Measurements from ENCODE around the gene CCDC91.
"Not testable (repeated sequence)": the region's sequence is repeated elsewhere in the genome, so short reads cannot be mapped to it uniquely, and the experiment has no call there.

CCDC91 gene

DNA sequence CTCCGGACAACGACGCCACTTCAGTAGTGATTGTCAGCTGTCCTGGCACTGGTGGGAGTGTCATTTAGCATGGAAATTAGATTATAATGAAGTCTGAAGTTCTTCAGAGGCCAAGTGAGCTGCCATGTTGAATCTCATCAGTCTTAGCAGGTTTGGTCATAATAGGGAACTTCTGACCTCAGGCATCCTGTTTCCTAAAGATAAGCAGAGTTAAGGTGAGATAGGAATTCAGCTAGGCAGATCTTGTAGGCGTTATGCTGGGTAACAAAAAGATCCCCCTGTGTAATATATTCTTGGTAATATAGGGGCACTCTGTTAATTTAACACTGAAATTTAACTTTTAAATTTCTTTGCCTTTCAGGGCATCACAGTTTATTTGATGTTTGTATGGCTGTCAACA, 137.5 kb downstream of the CCDC91 start:
- ChIA-PET CTCF (no interaction called here), POLR2A (no interaction called here)
- DNase-seq = peak in 1 of 3 donors; percentile 16
- no peak overlapping the region for H3K27ac ChIP-seq (ENCODE audit: insufficient read depth in 1 of 2, low read depth in 1 of 2, low read length in 2 of 2, poor library complexity in 1 of 2, severe bottlenecking in 2 of 2)
- H3K27me3 ChIP-seq (replicated peaks in 2 of 5; ENCODE audit: control insufficient read depth in 4 of 5, insufficient read depth in 5 of 5, low read length in 4 of 5) = no peaks in the 10 kb centered on the region
- 86% methylated on average over 3 of the region's 4 CpGs for WGBS (ENCODE audit: insufficient coverage)
- H3K36me3 ChIP-seq (ENCODE audit: control insufficient read depth in 4 of 4, insufficient read depth in 4 of 4, low read length in 3 of 4) = no peaks in the 10 kb centered on the region
- no peaks in the 10 kb centered on the region for H3K4me1 ChIP-seq (ENCODE audit: control extremely low read depth in 1 of 4, control insufficient read depth in 4 of 4, insufficient read depth in 4 of 4, low read length in 3 of 4)
- H3K9me3 ChIP-seq (ENCODE audit: control extremely low read depth in 1 of 5, control insufficient read depth in 4 of 5, insufficient read depth in 2 of 5, low read depth in 1 of 5, low read length in 4 of 5) = peaks cover 0 to 2% (median 0%) of the 10 kb centered on the region in 5 experiments
- H3K4me3 ChIP-seq (ENCODE audit: control insufficient read depth in 1 of 7, extremely low read depth in 1 of 7, insufficient read depth in 4 of 7, low read depth in 2 of 7, low read length in 6 of 7) = no peak overlapping the region

- no CpG with 5 or more reads among the region's 2 CpGs for WGBS (ENCODE audit: insufficient coverage)
Measured at GRCh38 chr12:28328967-28329366, 138.7 kb downstream of the CCDC91 start.

GRCh38 chr12:28329727-28330126, 139.5 kb downstream of the CCDC91 start:
- CTCF ChIA-PET = not testable (repeated sequence)
- 100% methylated on average over 1 of the region's 2 CpGs for WGBS (ENCODE audit: insufficient coverage)

More at GRCh38 chr12:28328967-28329366, 138.7 kb downstream of the CCDC91 start:
- Histone ChIP-seq H3K4me1 (ENCODE audit: control extremely low read depth in 1 of 4, control insufficient read depth in 4 of 4, insufficient read depth in 4 of 4, low read length in 3 of 4) (no peaks in the 10 kb centered on the region), H3K4me3 (ENCODE audit: control insufficient read depth in 1 of 7, extremely low read depth in 1 of 7, insufficient read depth in 4 of 7, low read depth in 2 of 7, low read length in 6 of 7) (no peak overlapping the region), H3K27ac (ENCODE audit: insufficient read depth in 1 of 2, low read depth in 1 of 2, low read length in 2 of 2, poor library complexity in 1 of 2, severe bottlenecking in 2 of 2) (no peak overlapping the region), H3K27me3 (replicated peaks in 2 of 5; ENCODE audit: control insufficient read depth in 4 of 5, insufficient read depth in 5 of 5, low read length in 4 of 5) (no peaks in the 10 kb centered on the region), H3K9me3 (ENCODE audit: control extremely low read depth in 1 of 5, control insufficient read depth in 4 of 5, insufficient read depth in 2 of 5, low read depth in 1 of 5, low read length in 4 of 5) (peaks cover 0 to 2% (median 0%) of the 10 kb centered on the region in 5 experiments), H3K36me3 (ENCODE audit: control insufficient read depth in 4 of 4, insufficient read depth in 4 of 4, low read length in 3 of 4) (no peaks in the 10 kb centered on the region)
- no peak for DNase-seq
- ChIA-PET POLR2A (no interaction called here), CTCF (no interaction called here)

DNA sequence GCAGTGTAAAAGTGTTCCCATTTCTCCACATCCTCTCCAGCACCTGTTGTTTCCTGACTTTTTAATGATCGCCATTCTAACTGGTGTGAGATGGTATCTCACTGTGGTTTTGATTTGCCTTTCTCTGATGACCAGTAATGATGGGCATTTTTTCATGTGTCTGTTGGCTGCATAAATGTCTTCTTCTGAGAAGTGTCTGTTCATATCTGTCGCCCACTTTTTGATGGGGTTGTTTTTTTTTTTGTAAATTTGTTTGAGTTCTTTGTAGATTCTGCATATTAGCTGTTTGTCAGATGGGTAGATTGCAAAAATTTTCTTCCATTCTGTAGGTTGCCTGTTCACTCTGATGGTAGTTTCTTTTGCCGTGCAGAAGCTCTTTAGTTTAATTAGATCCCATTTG, 140.0 kb downstream of the CCDC91 start:
- H3K27ac ChIP-seq (ENCODE audit: insufficient read depth in 1 of 2, low read depth in 1 of 2, low read length in 2 of 2, poor library complexity in 1 of 2, severe bottlenecking in 2 of 2); DNase-seq; H3K27me3 ChIP-seq (replicated peaks in 2 of 5; ENCODE audit: control insufficient read depth in 4 of 5, insufficient read depth in 5 of 5, low read length in 4 of 5); H3K4me3 ChIP-seq (ENCODE audit: control insufficient read depth in 1 of 7, extremely low read depth in 1 of 7, insufficient read depth in 4 of 7, low read depth in 2 of 7, low read length in 6 of 7); POLR2A ChIA-PET; H3K36me3 ChIP-seq (ENCODE audit: control insufficient read depth in 4 of 4, insufficient read depth in 4 of 4, low read length in 3 of 4); H3K4me1 ChIP-seq (ENCODE audit: control extremely low read depth in 1 of 4, control insufficient read depth in 4 of 4, insufficient read depth in 4 of 4, low read length in 3 of 4); CTCF ChIA-PET; H3K9me3 ChIP-seq (ENCODE audit: control extremely low read depth in 1 of 5, control insufficient read depth in 4 of 5, insufficient read depth in 2 of 5, low read depth in 1 of 5, low read length in 4 of 5): not testable (repeated sequence)
- WGBS (ENCODE audit: insufficient coverage) = no CpG with 5 or more reads among the region's 3 CpGs

More at GRCh38 chr12:28329727-28330126, 139.5 kb downstream of the CCDC91 start:
- H3K9me3 ChIP-seq (ENCODE audit: control extremely low read depth in 1 of 5, control insufficient read depth in 4 of 5, insufficient read depth in 2 of 5, low read depth in 1 of 5, low read length in 4 of 5); H3K36me3 ChIP-seq (ENCODE audit: control insufficient read depth in 4 of 4, insufficient read depth in 4 of 4, low read length in 3 of 4); H3K4me1 ChIP-seq (ENCODE audit: control extremely low read depth in 1 of 4, control insufficient read depth in 4 of 4, insufficient read depth in 4 of 4, low read length in 3 of 4); POLR2A ChIA-PET; H3K27ac ChIP-seq (ENCODE audit: insufficient read depth in 1 of 2, low read depth in 1 of 2, low read length in 2 of 2, poor library complexity in 1 of 2, severe bottlenecking in 2 of 2); H3K4me3 ChIP-seq (ENCODE audit: control insufficient read depth in 1 of 7, extremely low read depth in 1 of 7, insufficient read depth in 4 of 7, low read depth in 2 of 7, low read length in 6 of 7); DNase-seq; H3K27me3 ChIP-seq (replicated peaks in 2 of 5; ENCODE audit: control insufficient read depth in 4 of 5, insufficient read depth in 5 of 5, low read length in 4 of 5): not testable (repeated sequence)

GRCh38 chr12:28331130-28331529, 140.9 kb downstream of the CCDC91 start:
- POLR2A ChIA-PET = no interaction called here
- Histone ChIP-seq H3K9me3 (ENCODE audit: control extremely low read depth in 1 of 5, control insufficient read depth in 4 of 5, insufficient read depth in 2 of 5, low read depth in 1 of 5, low read length in 4 of 5) (peaks cover 0 to 2% (median 0%) of the 10 kb centered on the region in 5 experiments), H3K27me3 (replicated peaks in 2 of 5; ENCODE audit: control insufficient read depth in 4 of 5, insufficient read depth in 5 of 5, low read length in 4 of 5) (no peaks in the 10 kb centered on the region), H3K27ac (ENCODE audit: insufficient read depth in 1 of 2, low read depth in 1 of 2, low read length in 2 of 2, poor library complexity in 1 of 2, severe bottlenecking in 2 of 2) (no peak overlapping the region), H3K36me3 (ENCODE audit: control insufficient read depth in 4 of 4, insufficient read depth in 4 of 4, low read length in 3 of 4) (no peaks in the 10 kb centered on the region), H3K4me3 (ENCODE audit: control insufficient read depth in 1 of 7, extremely low read depth in 1 of 7, insufficient read depth in 4 of 7, low read depth in 2 of 7, low read length in 6 of 7) (no peak overlapping the region), H3K4me1 (ENCODE audit: control extremely low read depth in 1 of 4, control insufficient read depth in 4 of 4, insufficient read depth in 4 of 4, low read length in 3 of 4) (no peaks in the 10 kb centered on the region)
- 33% methylated on average over 1 of the region's 3 CpGs for WGBS (ENCODE audit: insufficient coverage)
- CTCF ChIA-PET = no interaction called here
- no peak for DNase-seq

GRCh38 chr12:28340261-28341045, 150.2 kb downstream of the CCDC91 start:
- whole genome bisulfite sequencing (ENCODE audit: insufficient coverage) = 67% methylated on average over 3 of the region's 4 CpGs
- no peaks in the 10 kb centered on the region for H3K9me3 ChIP-seq (ENCODE audit: control extremely low read depth in 1 of 5, control insufficient read depth in 4 of 5, insufficient read depth in 2 of 5, low read depth in 1 of 5, low read length in 4 of 5)
- no peaks in the 10 kb centered on the region for H3K4me1 ChIP-seq (ENCODE audit: control extremely low read depth in 1 of 4, control insufficient read depth in 4 of 4, insufficient read depth in 4 of 4, low read length in 3 of 4)
- DNase-seq = no peak
- H3K27ac ChIP-seq (ENCODE audit: insufficient read depth in 1 of 2, low read depth in 1 of 2, low read length in 2 of 2, poor library complexity in 1 of 2, severe bottlenecking in 2 of 2) = no peak overlapping the region
- H3K27me3 ChIP-seq (replicated peaks in 2 of 5; ENCODE audit: control insufficient read depth in 4 of 5, insufficient read depth in 5 of 5, low read length in 4 of 5) = no peaks in the 10 kb centered on the region
- ChIA-PET CTCF (no interaction called here), POLR2A (no interaction called here)
- H3K36me3 ChIP-seq (ENCODE audit: control insufficient read depth in 4 of 4, insufficient read depth in 4 of 4, low read length in 3 of 4) = peaks cover 0 to 3% (median 0%) of the 10 kb centered on the region in 4 experiments
- no peak overlapping the region for H3K4me3 ChIP-seq (ENCODE audit: control insufficient read depth in 1 of 7, extremely low read depth in 1 of 7, insufficient read depth in 4 of 7, low read depth in 2 of 7, low read length in 6 of 7)

DNA sequence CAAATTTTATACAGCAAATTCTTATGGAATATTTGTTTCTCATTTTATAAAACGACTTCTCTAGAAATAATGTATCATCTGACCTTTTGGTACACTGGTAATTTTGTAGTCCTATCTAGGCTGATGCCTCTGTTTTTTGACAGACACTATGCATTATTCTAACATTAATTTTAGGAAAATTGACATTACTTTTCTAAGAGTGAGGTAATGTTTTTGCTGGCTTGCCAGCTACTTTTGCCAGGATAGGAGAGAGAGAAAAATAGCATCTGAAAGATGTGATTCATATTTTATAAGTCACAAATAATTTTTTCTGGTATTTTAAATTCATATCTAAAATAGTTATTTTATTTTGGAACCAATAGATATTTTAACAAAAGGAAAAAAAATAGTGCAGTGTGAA, 153.5 kb downstream of the CCDC91 start:
- no peak for DNase-seq
- Histone ChIP-seq H3K4me1 (ENCODE audit: control extremely low read depth in 1 of 4, control insufficient read depth in 4 of 4, insufficient read depth in 4 of 4, low read length in 3 of 4) (no peaks in the 10 kb centered on the region), H3K27ac (ENCODE audit: insufficient read depth in 1 of 2, low read depth in 1 of 2, low read length in 2 of 2, poor library complexity in 1 of 2, severe bottlenecking in 2 of 2) (no peak overlapping the region), H3K4me3 (ENCODE audit: control insufficient read depth in 1 of 7, extremely low read depth in 1 of 7, insufficient read depth in 4 of 7, low read depth in 2 of 7, low read length in 6 of 7) (no peak overlapping the region), H3K36me3 (ENCODE audit: control insufficient read depth in 4 of 4, insufficient read depth in 4 of 4, low read length in 3 of 4) (peaks cover 0 to 6% (median 0%) of the 10 kb centered on the region in 4 experiments), H3K27me3 (replicated peaks in 2 of 5; ENCODE audit: control insufficient read depth in 4 of 5, insufficient read depth in 5 of 5, low read length in 4 of 5) (no peaks in the 10 kb centered on the region), H3K9me3 (ENCODE audit: control extremely low read depth in 1 of 5, control insufficient read depth in 4 of 5, insufficient read depth in 2 of 5, low read depth in 1 of 5, low read length in 4 of 5) (peaks cover 0 to 4% (median 1%) of the 10 kb centered on the region in 5 experiments)
- ChIA-PET POLR2A (no interaction called here), CTCF (no interaction called here)
- WGBS (ENCODE audit: insufficient coverage) = no CpG with 5 or more reads among the region's 1 CpG

Measured in common myeloid progenitor, CD34-positive (primary cell).